ENCODE data around the gene MED28.
"Not testable (repeated sequence)": the region's sequence is repeated elsewhere in the genome, so short reads cannot be mapped to it uniquely, and the experiment has no call there.

MED28 gene

GRCh38 chr4:17619416-17620105 is 5.1 kb downstream of the MED28 start:
- no peak for DNase-seq

- no peak for DNase-seq
These were observed 9.1 kb downstream of the MED28 start for GRCh38 chr4:17623451-17624001.

GRCh38 chr4:17624821-17625220 is 10.4 kb downstream of the MED28 start:
- DNase-seq = no peak

- DNase-seq = peak in 1 of 2 experiments; percentile 16
These were observed 15.8 kb downstream of the MED28 start for GRCh38 chr4:17630228-17630627.

- no peak for DNase-seq
These were observed 19.2 kb downstream of the MED28 start for GRCh38 chr4:17633600-17633999.

- no peak for DNase-seq
These were observed 20.6 kb downstream of the MED28 start for GRCh38 chr4:17635056-17635455.

GRCh38 chr4:17636341-17636695 is 21.9 kb downstream of the MED28 start:
- no peak for DNase-seq

- peak in 1 of 2 experiments; percentile 73 for DNase-seq
These were observed 22.5 kb downstream of the MED28 start for GRCh38 chr4:17636696-17637622.

GRCh38 chr4:17639136-17639535 is 24.7 kb downstream of the MED28 start:
- no peak for DNase-seq

GRCh38 chr4:17642398-17642783 is 27.9 kb downstream of the MED28 start:
- DNase-seq = no peak

GRCh38 chr4:17646693-17647092 is 32.3 kb downstream of the MED28 start:
- no peak for DNase-seq

GRCh38 chr4:17647176-17647806 is 32.9 kb downstream of the MED28 start:
- no peak for DNase-seq

GRCh38 chr4:17647927-17648326 is 33.5 kb downstream of the MED28 start:
- DNase-seq = no peak

GRCh38 chr4:17650406-17650805 is 36.0 kb downstream of the MED28 start:
- DNase-seq = no peak

GRCh38 chr4:17654701-17655100 is 40.3 kb downstream of the MED28 start:
- no peak for DNase-seq

GRCh38 chr4:17657090-17657489 is 42.6 kb downstream of the MED28 start:
- DNase-seq = no peak

- no peak for DNase-seq
These were observed 43.4 kb downstream of the MED28 start for GRCh38 chr4:17657849-17658248.

- not testable (repeated sequence) for DNase-seq
These were observed 44.8 kb downstream of the MED28 start for GRCh38 chr4:17659196-17659595.

- no peak for DNase-seq
These were observed 48.3 kb downstream of the MED28 start for GRCh38 chr4:17662694-17663093.

- DNase-seq = no peak
These were observed 50.3 kb downstream of the MED28 start for GRCh38 chr4:17664755-17665154.

GRCh38 chr4:17665346-17665745 is 50.9 kb downstream of the MED28 start:
- DNase-seq = no peak

GRCh38 chr4:17665852-17666251 is 51.4 kb downstream of the MED28 start:
- no peak for DNase-seq

GRCh38 chr4:17667253-17667652 is 52.8 kb downstream of the MED28 start:
- no peak for DNase-seq
